Gastrocnemius medialis (tissue), 4 donors: Measurements from ENCODE around the gene ANKRD65. TPM values are rescaled to one million over a fixed set of nuclear protein-coding genes. Genes with fewer than 3 reads are reported as not detected.

Source experiments
- ATAC-seq, 2 donors: fragments of 150-250 bp; one replicate each; pipeline ENCODE4 v1.9.1; 2016
- DNase-seq, 2 donors: peaks; one replicate each; pipeline ENCODE4 v3.0.0-alpha.2; 2019
- H3K27ac ChIP-seq, 4 donors: fragments of 200-600 bp; sonication (generic); 1 replicate in 1 of 4; 2 replicates in 3 of 4; pipeline ENCODE4 v1.5.1; 2016 to 2018; ENCODE audit warnings: mild to moderate bottlenecking in 2 of 4, moderate library complexity in 1 of 4
- H3K27me3 ChIP-seq, 3 donors: fragments of 200-600 bp; sonication (generic) in 2 of 3; 1 replicate in 1 of 3; 2 replicates in 2 of 3; pipeline versions ENCODE4 v1.5.1 to v1.6.0; 2016 to 2019; ENCODE audit warnings: mild to moderate bottlenecking in 1 of 3, moderate library complexity in 1 of 3
- H3K36me3 ChIP-seq, 2 donors: fragments of 200-600 bp; sonication (generic) in 1 of 2; one replicate each; pipeline ENCODE4 v1.5.1; 2017 to 2018
- H3K4me1 ChIP-seq, 2 donors: fragments of 200-600 bp; sonication (generic) in 1 of 2; one replicate each; pipeline ENCODE4 v1.5.1; 2016 to 2017; ENCODE audit warnings: mild to moderate bottlenecking in 2 of 2
- H3K4me3 ChIP-seq, 4 donors: fragments of 200-600 bp; sonication (generic) in 3 of 4; 1 replicate in 1 of 4; 2 replicates in 3 of 4; pipeline ENCODE4 v1.5.1; 2016 to 2019; ENCODE audit warnings: mild to moderate bottlenecking in 2 of 4
- H3K9me3 ChIP-seq, 3 donors: fragments of 200-600 bp; sonication (generic) in 2 of 3; 1 replicate in 1 of 3; 2 replicates in 2 of 3; pipeline ENCODE4 v1.5.1; 2016 to 2019
- CTCF ChIP-seq, 5 experiments: fragments of 450-650 bp in 3 of 5; fragments of 200-600 bp in 2 of 5; sonication (generic) in 2 of 5; IDR thresholded peaks in 4 of 5; conservative IDR thresholded peaks in 1 of 5; 1 replicate in 4 of 5; 2 replicates in 1 of 5; pipeline ENCODE4 v1.5.1; 2016 to 2019; ENCODE audit warnings: antibody characterized with exemption in 5 of 5, mild to moderate bottlenecking in 3 of 5, moderate library complexity in 3 of 5
- POLR2A ChIP-seq, 2 donors: fragments of 450-650 bp; IDR thresholded peaks; one replicate each; pipeline ENCODE4 v1.6.1; 2017; ENCODE audit warnings: antibody characterized with exemption in 2 of 2, mild to moderate bottlenecking in 2 of 2, moderate library complexity in 2 of 2
- in situ Hi-C, 4 donors: fragments of 200-750 bp; cut with MboI; loops; one replicate each; pipeline versions ENCODE4 v1.15.0 to v1.8.0; 2017; ENCODE audit warnings: low sequenced_read_pairs in 4 of 4
- intact Hi-C: fragments of 100-400 bp; cut with DNase I; formaldehyde crosslinking; loops from one replicate; pipeline ENCODE4 v1.15.1; 2023; ENCODE audit warnings: low total_unique reads
- total RNA-seq, 4 donors: library from RNA; depleted of rRNA; stranded (reverse); fragments of >200 nt; gene quantifications; one replicate each; pipeline versions ENCODE4 v1.1.0 to v1.2.3, GENCODE V29; 2016

The ANKRD65 gene
- total RNA-seq, 4 donors from 2014 or later = 0.16 to 1.8 (median 1.3) TPM

- no peak overlapping the region for H3K4me3 ChIP-seq
- TF ChIP-seq POLR2A (IDR thresholded peaks at IDR 0.05) (no peak), CTCF (IDR thresholded peaks at IDR 0.05 in 4 of 5, conservative IDR thresholded peaks at IDR 0.05 in 1 of 5) (no peak)
- no peaks in the 10 kb centered on the region for H3K9me3 ChIP-seq
- H3K36me3 ChIP-seq = no peaks in the 10 kb centered on the region
- no peak overlapping the region for H3K27ac ChIP-seq
- in situ Hi-C loops = no loop called here
- ATAC-seq (no peak), DNase-seq (no peak)
- intact Hi-C loops = no loop called here
- peaks cover 14 to 41% of the 10 kb centered on the region in 2 donors for H3K4me1 ChIP-seq
- peaks cover 0 to 24% (median 9%) of the 10 kb centered on the region in 3 donors for H3K27me3 ChIP-seq
Measured at GRCh38 chr1:1437904-1438376, 16.9 kb upstream of the ANKRD65 start.

- no peak overlapping the region for H3K4me3 ChIP-seq
- peaks cover 0 to 24% (median 9%) of the 10 kb centered on the region in 3 donors for H3K27me3 ChIP-seq
- DNase-seq (no peak), ATAC-seq (no peak)
- TF ChIP-seq POLR2A (IDR thresholded peaks at IDR 0.05) = no peak
- peaks cover 14 to 46% of the 10 kb centered on the region in 2 donors for H3K4me1 ChIP-seq
- no peaks in the 10 kb centered on the region for H3K36me3 ChIP-seq
- intact Hi-C loops (no loop called here), in situ Hi-C loops (no loop called here)
- no peak overlapping the region for H3K27ac ChIP-seq
- H3K9me3 ChIP-seq = no peaks in the 10 kb centered on the region
Measured at GRCh38 chr1:1437033-1437903, 16.2 kb upstream of the ANKRD65 start.

- intact Hi-C loops (no loop called here), in situ Hi-C loops (no loop called here)
- peaks cover 14 to 52% of the 10 kb centered on the region in 2 donors for H3K4me1 ChIP-seq
- TF ChIP-seq POLR2A (IDR thresholded peaks at IDR 0.05) (no peak), CTCF (IDR thresholded peaks at IDR 0.05 in 4 of 5, conservative IDR thresholded peaks at IDR 0.05 in 1 of 5) (no peak)
- peaks cover 0 to 24% (median 9%) of the 10 kb centered on the region in 3 donors for H3K27me3 ChIP-seq
- DNase-seq = no peak
- H3K4me3 ChIP-seq = peak overlapping the region in 3 of 4 donors; percentile 41 to 56 (median 50)
- H3K9me3 ChIP-seq = no peaks in the 10 kb centered on the region
- no peaks in the 10 kb centered on the region for H3K36me3 ChIP-seq
- H3K27ac ChIP-seq = no peak overlapping the region
- no peak for ATAC-seq
Measured at GRCh38 chr1:1436630-1437032, 15.6 kb upstream of the ANKRD65 start.

- no peak for TF ChIP-seq CTCF (IDR thresholded peaks at IDR 0.05 in 4 of 5, conservative IDR thresholded peaks at IDR 0.05 in 1 of 5)
- TF ChIP-seq POLR2A (IDR thresholded peaks at IDR 0.05) = no peak
- Histone ChIP-seq H3K27ac (peak overlapping the region in 2 of 4 donors; percentile 9 to 19), H3K36me3 (no peaks in the 10 kb centered on the region), H3K9me3 (no peaks in the 10 kb centered on the region), H3K4me1 (peaks cover 20 to 56% of the 10 kb centered on the region in 2 donors), H3K4me3 (peak overlapping the region; percentile 30 to 56 (median 46)), H3K27me3 (peaks cover 0 to 24% (median 9%) of the 10 kb centered on the region in 3 donors)
- in situ Hi-C loops (no loop called here), intact Hi-C loops (no loop called here)
- no peak for DNase-seq
- ATAC-seq = no peak
Measured at GRCh38 chr1:1435911-1436629, 15.0 kb upstream of the ANKRD65 start.
